ENCODE results near the gene SCAMP3.
"Not testable (repeated sequence)": the region's sequence is repeated elsewhere in the genome, so short reads cannot be mapped to it uniquely, and the experiment has no call there.

The SCAMP3 gene

GRCh38 chr1:155261852-155262673 is at the start of gene SCAMP3:
Gene SCAMP3 (minus strand): TSS chr1:155262360. CDS start chr1:155262151, 209 bp downstream.
- DNase-seq = peak; percentile 96

GRCh38 chr1:155309423-155310021 is 47.4 kb upstream of the SCAMP3 start:
- DNase-seq = peak; percentile 67

- peak; percentile 99 for DNase-seq
These were observed 46.6 kb upstream of the SCAMP3 start, which contains the start of gene FDPS for GRCh38 chr1:155308493-155309422. Gene FDPS (plus strand): TSS chr1:155308866. CDS start chr1:155309790, 924 bp downstream.

GRCh38 chr1:155307247-155307740 is 45.1 kb upstream of the SCAMP3 start:
- peak; percentile 19 for DNase-seq

- no peak for DNase-seq
These were observed 43.8 kb upstream of the SCAMP3 start for GRCh38 chr1:155305881-155306391.

GRCh38 chr1:155304558-155305063 is 42.5 kb upstream of the SCAMP3 start:
- DNase-seq = no peak

- DNase-seq = no peak
These were observed 39.2 kb upstream of the SCAMP3 start, which contains the start of gene PKLR for GRCh38 chr1:155301342-155301841. Gene PKLR (minus strand): TSS chr1:155301438. CDS start chr1:155301395, 43 bp downstream.

- no peak for DNase-seq
These were observed 38.6 kb upstream of the SCAMP3 start for GRCh38 chr1:155300553-155301329.

GRCh38 chr1:155300024-155300423 is 37.9 kb upstream of the SCAMP3 start:
- DNase-seq = no peak

GRCh38 chr1:155297384-155297783 is 35.2 kb upstream of the SCAMP3 start:
- DNase-seq = no peak

GRCh38 chr1:155296661-155297060 is 34.5 kb upstream of the SCAMP3 start:
- no peak for DNase-seq

GRCh38 chr1:155295942-155296267 is 33.7 kb upstream of the SCAMP3 start:
- no peak for DNase-seq

- no peak for DNase-seq
These were observed 33.2 kb upstream of the SCAMP3 start for GRCh38 chr1:155295183-155295941.

- DNase-seq = no peak
These were observed 32.5 kb upstream of the SCAMP3 start for GRCh38 chr1:155294520-155295182.

- no peak for DNase-seq
These were observed 31.1 kb upstream of the SCAMP3 start for GRCh38 chr1:155293086-155293749.

GRCh38 chr1:155291006-155291405 is 28.8 kb upstream of the SCAMP3 start:
- not testable (repeated sequence) for DNase-seq

GRCh38 chr1:155287987-155288543 is 25.9 kb upstream of the SCAMP3 start:
- no peak for DNase-seq

GRCh38 chr1:155286544-155286943 is 24.4 kb upstream of the SCAMP3 start:
- DNase-seq = no peak

GRCh38 chr1:155285631-155286044 is 23.5 kb upstream of the SCAMP3 start:
- no peak for DNase-seq

Data from COR-L47 (cell line).